Measurements from ENCODE around the gene DTX2. TPM values are rescaled to one million over a fixed set of nuclear protein-coding genes. Genes with fewer than 3 reads are reported as not detected.

Gene DTX2
- total RNA-seq, 1 experiment from 2014 or later, result 51.7 TPM

GRCh38 chr7:76428149-76428823 lies 33.2 kb upstream of the DTX2 start:
- H3K36me3 Mint-ChIP-seq (ENCODE audit: insufficient read depth, unreplicated experiment), result peaks cover 6% of the 10 kb centered on the region
- TF ChIP-seq CTCF (IDR thresholded peaks at IDR 0.05; ENCODE audit: unreplicated experiment), result no peak
- DNase-seq, result no peak
- H3K27ac Mint-ChIP-seq (ENCODE audit: unreplicated experiment), result no peak overlapping the region
- H3K27me3 Mint-ChIP-seq (ENCODE audit: unreplicated experiment), result no peaks in the 10 kb centered on the region
- no TSS peak for BruUV-seq (replicated peaks)
- intact Hi-C loops (cut with micrococcal nuclease; ENCODE audit: unreplicated experiment), result no loop called here
- no peaks in the 10 kb centered on the region for H3K9me3 Mint-ChIP-seq (ENCODE audit: low read depth, unreplicated experiment)
- peaks cover 11% of the 10 kb centered on the region for H3K4me1 Mint-ChIP-seq (ENCODE audit: low read depth, unreplicated experiment)
- CTCF ChIA-PET, result no interaction called here
- no peak overlapping the region for H3K4me3 Mint-ChIP-seq (ENCODE audit: low read depth, unreplicated experiment)

- no TSS peak for BruUV-seq (replicated peaks)
- Mint-ChIP-seq H3K4me3 (ENCODE audit: low read depth, unreplicated experiment) (no peak overlapping the region), H3K27me3 (ENCODE audit: unreplicated experiment) (no peaks in the 10 kb centered on the region), H3K4me1 (ENCODE audit: low read depth, unreplicated experiment) (peaks cover 2% of the 10 kb centered on the region), H3K36me3 (ENCODE audit: insufficient read depth, unreplicated experiment) (peaks cover 6% of the 10 kb centered on the region), H3K9me3 (ENCODE audit: low read depth, unreplicated experiment) (no peaks in the 10 kb centered on the region), H3K27ac (ENCODE audit: unreplicated experiment) (no peak overlapping the region)
- intact Hi-C loops (cut with micrococcal nuclease; ENCODE audit: unreplicated experiment), result no loop called here
- TF ChIP-seq CTCF (IDR thresholded peaks at IDR 0.05; ENCODE audit: unreplicated experiment), result no peak
- DNase-seq, result no peak
- CTCF ChIA-PET, result interaction anchor here (0.6 kb wide), 1 partner anchor 17 kb away, joined by 3 read pairs; no protein-coding TSS in a partner anchor
Observed at GRCh38 chr7:76428868-76429805, 32.4 kb upstream of the DTX2 start.

GRCh38 chr7:76430211-76430610 lies 31.3 kb upstream of the DTX2 start:
- DNase-seq, result no peak
- intact Hi-C loops (cut with micrococcal nuclease; ENCODE audit: unreplicated experiment), result no loop called here
- H3K4me1 Mint-ChIP-seq (ENCODE audit: low read depth, unreplicated experiment), result no peaks in the 10 kb centered on the region
- H3K27ac Mint-ChIP-seq (ENCODE audit: unreplicated experiment), result no peak overlapping the region
- no TSS peak for BruUV-seq (replicated peaks)
- no peak overlapping the region for H3K4me3 Mint-ChIP-seq (ENCODE audit: low read depth, unreplicated experiment)
- H3K9me3 Mint-ChIP-seq (ENCODE audit: low read depth, unreplicated experiment), result no peaks in the 10 kb centered on the region
- CTCF ChIA-PET, result no interaction called here
- no peaks in the 10 kb centered on the region for H3K27me3 Mint-ChIP-seq (ENCODE audit: unreplicated experiment)
- TF ChIP-seq CTCF (IDR thresholded peaks at IDR 0.05; ENCODE audit: unreplicated experiment), result no peak
- peaks cover 6% of the 10 kb centered on the region for H3K36me3 Mint-ChIP-seq (ENCODE audit: insufficient read depth, unreplicated experiment)

GRCh38 chr7:76430836-76431235 lies 30.7 kb upstream of the DTX2 start:
- DNase-seq, result no peak
- CTCF ChIA-PET, result no interaction called here
- peaks cover 6% of the 10 kb centered on the region for H3K36me3 Mint-ChIP-seq (ENCODE audit: insufficient read depth, unreplicated experiment)
- intact Hi-C loops (cut with micrococcal nuclease; ENCODE audit: unreplicated experiment), result no loop called here
- BruUV-seq (replicated peaks), result no TSS peak
- no peak overlapping the region for H3K4me3 Mint-ChIP-seq (ENCODE audit: low read depth, unreplicated experiment)
- no peaks in the 10 kb centered on the region for H3K27me3 Mint-ChIP-seq (ENCODE audit: unreplicated experiment)
- H3K27ac Mint-ChIP-seq (ENCODE audit: unreplicated experiment), result no peak overlapping the region
- no peaks in the 10 kb centered on the region for H3K9me3 Mint-ChIP-seq (ENCODE audit: low read depth, unreplicated experiment)
- no peak for TF ChIP-seq CTCF (IDR thresholded peaks at IDR 0.05; ENCODE audit: unreplicated experiment)
- H3K4me1 Mint-ChIP-seq (ENCODE audit: low read depth, unreplicated experiment), result no peaks in the 10 kb centered on the region
